ENCODE measurements around the gene GSG1L.

Gene GSG1L

GRCh38 chr16:27840311-27841060 lies 223.0 kb downstream of the GSG1L start:
- DNase-seq = no peak

DNA sequence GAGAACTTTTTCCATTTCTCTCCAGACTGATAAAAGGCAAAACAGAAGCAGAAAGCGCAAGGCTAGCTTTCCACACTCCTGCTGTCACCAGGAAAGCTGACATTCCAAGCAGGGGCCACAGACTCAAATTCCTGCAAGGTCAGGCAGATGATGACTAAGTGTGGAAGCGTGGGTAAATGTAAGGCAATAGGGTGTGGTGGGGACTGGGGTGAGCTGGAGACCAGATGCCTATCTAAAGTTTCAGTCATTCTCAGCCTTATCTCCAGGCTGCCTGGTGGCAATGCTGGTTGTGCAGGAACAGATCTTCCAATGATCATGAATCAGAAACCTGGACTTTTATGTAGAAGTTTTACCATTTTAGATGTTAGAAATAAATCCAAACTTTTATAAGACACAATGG lies 224.1 kb downstream of the GSG1L start:
- DNase-seq = no peak

GRCh38 chr16:27838536-27839175 lies 224.9 kb downstream of the GSG1L start:
- DNase-seq = no peak

DNA sequence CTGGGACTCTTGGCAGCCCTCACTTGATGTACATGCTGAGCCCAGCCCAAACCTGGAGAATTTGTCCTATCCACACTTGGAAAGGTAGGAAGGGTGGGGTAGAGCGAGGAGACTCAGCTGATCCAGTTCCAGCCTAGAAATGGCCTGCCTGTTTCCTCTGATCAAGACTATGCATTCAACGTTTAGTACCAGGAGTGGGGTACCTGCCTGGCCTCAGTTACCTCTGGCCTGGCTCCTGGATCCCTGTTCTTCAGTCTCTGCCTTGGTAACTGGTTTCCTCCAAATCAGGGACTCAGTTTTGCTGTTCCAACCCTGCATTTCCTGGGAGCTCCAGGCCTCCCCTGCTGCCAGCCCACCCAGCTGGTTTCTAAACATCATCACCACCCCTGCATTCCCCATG lies 233.5 kb downstream of the GSG1L start:
- no peak for DNase-seq

DNA sequence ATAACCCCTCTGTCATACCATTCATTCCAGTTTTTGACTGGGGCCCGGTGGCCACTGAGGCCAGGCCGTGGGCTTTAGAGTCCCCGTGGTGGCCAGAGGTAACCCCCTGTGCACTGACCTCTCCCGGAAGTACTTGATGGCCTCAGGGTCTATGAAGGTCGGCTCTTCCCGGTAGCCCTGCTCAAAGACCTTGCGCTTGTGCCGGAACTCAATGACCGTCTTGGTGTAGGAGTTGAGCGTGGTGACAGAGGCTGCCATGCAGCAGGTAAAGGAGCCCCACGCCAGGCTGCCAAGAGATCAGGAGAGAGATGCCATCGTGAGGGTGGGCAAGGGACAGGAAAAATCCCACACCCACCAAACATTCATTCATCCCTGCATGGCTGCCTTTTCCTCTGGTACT lies 234.8 kb downstream of the GSG1L start:
- no peak for DNase-seq

DNA sequence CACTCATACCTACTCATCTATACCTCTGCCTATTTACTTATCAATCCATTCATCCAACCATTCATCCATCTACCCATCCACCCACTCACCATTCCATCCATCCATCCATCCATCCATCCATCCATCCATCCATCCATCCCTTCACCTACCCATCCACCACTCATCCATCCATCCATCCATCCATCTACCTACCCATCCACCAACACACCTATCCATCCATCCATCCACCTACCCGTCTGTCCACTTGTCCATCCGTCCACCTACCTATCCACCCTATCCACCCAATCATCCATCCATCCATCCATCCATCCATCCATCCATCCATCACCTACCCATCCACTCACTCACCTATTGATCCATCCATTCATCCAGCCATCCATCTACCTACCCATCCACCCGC lies 235.7 kb downstream of the GSG1L start:
- DNase-seq = no peak

DNA sequence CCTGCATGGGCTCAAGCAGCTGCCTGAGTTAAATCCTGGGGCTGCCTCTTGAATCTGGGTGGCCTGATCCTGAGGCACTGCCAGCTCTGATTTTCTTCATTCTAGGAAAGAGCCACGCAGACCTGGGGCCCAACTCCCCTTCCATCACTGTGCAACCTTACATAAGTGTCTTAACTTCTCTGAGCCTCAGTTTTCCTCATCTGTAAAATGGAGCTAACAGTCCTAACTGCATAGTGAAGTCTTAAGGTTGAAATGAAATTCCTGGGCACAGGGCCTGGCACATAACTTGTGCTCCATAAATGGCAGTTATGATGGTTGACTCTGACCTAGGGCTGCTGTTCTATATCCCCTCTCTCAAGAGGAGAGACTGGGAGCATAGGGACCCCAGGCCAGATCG lies 236.6 kb downstream of the GSG1L start:
- DNase-seq = no peak

- DNase-seq = no peak
Measured at GRCh38 chr16:27826081-27826892, 237.2 kb downstream of the GSG1L start.

DNA sequence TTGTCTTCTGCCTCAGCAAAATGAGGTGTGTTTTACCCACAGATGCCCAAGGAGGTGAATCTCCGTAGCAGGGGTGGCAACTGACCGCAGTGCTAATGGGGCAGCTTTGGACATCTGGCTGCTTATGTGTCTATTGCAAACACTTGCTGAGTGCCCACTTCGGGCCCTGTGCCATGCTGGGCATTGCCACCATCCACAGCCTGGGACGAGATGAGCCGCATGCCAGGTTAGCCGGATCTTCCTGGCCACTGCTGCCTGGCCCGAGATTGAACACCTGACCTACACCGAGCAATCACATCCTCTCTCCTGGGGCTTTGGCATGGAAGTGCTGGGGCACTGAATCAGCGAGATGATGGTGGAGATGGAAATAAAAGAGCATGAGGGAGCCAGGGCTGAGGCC lies 238.7 kb downstream of the GSG1L start:
- no peak for DNase-seq

DNA sequence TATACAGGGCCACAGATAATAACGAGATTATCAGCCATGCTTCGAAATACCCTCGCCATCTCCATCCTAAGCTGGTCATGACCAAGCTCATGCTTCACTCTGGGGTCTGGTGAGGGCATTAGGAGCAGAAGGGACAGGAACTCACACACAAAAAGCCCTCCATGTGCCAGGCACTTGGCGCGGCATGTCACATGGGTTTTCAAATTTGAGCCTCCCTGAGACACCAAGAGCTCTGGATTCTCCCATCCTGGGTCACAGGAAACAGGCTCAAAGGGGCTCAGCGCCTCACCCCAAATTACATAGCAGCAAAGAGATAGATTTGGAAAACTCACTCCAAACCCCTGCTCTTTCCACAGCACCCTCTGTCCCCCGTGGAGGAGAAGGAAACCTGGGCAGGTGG lies 239.5 kb downstream of the GSG1L start:
- DNase-seq = no peak

DNA sequence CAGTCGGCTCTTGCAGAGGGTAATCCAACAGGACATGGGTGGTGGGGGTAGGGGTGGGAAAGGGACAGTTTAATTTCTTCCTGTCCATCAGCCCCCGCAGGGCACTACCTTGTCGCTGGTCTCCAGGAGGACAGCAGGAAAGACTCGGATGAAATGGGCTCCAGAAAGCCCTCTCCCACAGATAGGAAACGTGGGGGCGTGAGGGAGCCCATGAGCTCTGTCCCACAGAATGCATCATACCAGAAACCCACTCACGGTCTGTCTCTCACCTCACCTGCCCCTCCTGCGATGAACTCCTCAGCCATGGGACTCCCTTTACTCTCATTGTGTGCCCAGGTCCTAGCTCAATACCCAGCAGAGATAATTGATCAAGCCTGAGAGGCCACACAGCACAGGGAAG lies 240.1 kb downstream of the GSG1L start:
- no peak for DNase-seq

- peak; percentile 20 to 41 for DNase-seq
Measured at GRCh38 chr16:27822996-27823395, 240.5 kb downstream of the GSG1L start.

DNA sequence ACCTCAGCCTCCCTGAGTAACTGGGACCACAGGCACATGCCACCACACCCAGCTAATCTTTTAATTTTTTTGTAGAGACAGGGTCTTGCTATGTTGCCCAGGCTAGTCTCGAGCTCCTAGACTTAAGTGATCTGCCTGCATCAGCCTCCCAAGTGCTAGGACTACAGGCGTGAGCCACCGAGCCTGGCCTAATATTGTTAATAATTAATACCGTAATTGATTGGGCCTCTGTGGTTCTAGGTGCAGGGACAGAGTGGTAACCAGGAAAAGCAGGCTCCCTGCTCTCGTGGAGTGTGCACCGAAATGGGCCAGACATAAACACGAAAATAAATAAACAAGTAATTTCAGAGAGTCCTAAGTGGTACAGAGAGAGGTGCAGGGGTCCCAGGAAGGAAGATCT lies 241.0 kb downstream of the GSG1L start:
- DNase-seq = no peak

- DNase-seq = no peak
Measured at GRCh38 chr16:27820646-27821345, 242.7 kb downstream of the GSG1L start.

GRCh38 chr16:27819881-27820610 lies 243.5 kb downstream of the GSG1L start:
- no peak for DNase-seq

DNA sequence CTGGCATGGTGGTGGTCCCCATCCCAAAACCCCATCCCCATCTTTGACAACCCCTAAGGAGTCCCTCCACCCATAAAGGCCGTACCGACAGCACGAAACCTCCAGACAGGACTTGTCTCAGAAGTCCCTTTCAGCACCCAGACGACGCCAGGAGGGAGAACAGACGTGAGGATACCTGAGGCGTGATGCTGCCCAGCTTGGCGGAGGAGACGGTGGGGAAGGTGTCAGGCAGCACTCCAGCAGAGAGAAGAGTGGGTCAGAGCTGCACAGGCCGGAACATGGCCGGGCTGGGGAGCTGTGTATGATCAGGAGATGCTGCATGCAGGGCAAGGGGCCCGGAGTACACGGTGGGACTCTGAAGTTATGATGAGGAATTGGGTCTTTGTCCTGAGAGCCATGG lies 244.2 kb downstream of the GSG1L start:
- DNase-seq = no peak

GRCh38 chr16:27818246-27818645 lies 245.3 kb downstream of the GSG1L start:
- DNase-seq = no peak

- DNase-seq = no peak
Measured at GRCh38 chr16:27817038-27817437, 246.5 kb downstream of the GSG1L start.

- DNase-seq = no peak
Measured at GRCh38 chr16:27816561-27816960, 247.0 kb downstream of the GSG1L start.

GRCh38 chr16:27813591-27813990 lies 249.9 kb downstream of the GSG1L start:
- DNase-seq = no peak

- DNase-seq = no peak
Measured at GRCh38 chr16:27811881-27812280, 251.6 kb downstream of the GSG1L start.

- DNase-seq = no peak
Measured at GRCh38 chr16:27806986-27807385, 256.5 kb downstream of the GSG1L start.

GRCh38 chr16:27806388-27806787 lies 257.1 kb downstream of the GSG1L start:
- DNase-seq = no peak
